GM21367 (cell line): Measurements from ENCODE around the gene SLC22A12.

Experiments used
- ATAC-seq: cut with Tn5 transposase; IDR thresholded peaks from one replicate; pipeline ENCODE4 v1.9.1; 2021; ENCODE audit not compliant: unreplicated experiment

The SLC22A12 gene

GRCh38 chr11:64620381-64620971, 29.5 kb downstream of the SLC22A12 start:
- no peak for ATAC-seq

GRCh38 chr11:64621283-64622019, 30.4 kb downstream of the SLC22A12 start:
- no peak for ATAC-seq

DNA sequence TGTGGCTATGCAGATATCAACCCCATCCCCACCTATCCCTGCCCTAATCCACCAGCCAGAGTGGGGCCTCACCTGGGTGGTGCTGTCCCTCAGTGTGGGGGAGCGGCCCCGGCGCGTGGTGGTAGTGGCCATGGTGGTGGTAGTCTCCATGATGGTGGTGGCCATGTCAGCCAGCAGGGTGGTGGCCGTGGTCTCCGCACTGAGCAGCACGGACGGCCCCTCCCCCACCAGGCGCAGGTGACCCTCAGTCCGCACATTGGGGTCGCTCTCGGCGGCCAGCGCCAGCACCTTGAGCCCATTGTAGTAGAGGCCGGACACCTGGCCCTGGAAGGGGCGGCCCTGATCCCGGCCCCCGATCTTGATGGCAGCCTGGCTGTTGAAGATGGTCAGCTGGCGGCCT, 31.7 kb downstream of the SLC22A12 start:
- no peak for ATAC-seq

- ATAC-seq: no peak
These were observed 34.0 kb downstream of the SLC22A12 start for GRCh38 chr11:64624883-64625481.

GRCh38 chr11:64626637-64627036, 35.6 kb downstream of the SLC22A12 start:
- ATAC-seq: no peak

- no peak for ATAC-seq
These were observed 36.4 kb downstream of the SLC22A12 start for GRCh38 chr11:64627371-64627770.

GRCh38 chr11:64628596-64628995, 37.6 kb downstream of the SLC22A12 start:
- no peak for ATAC-seq

DNA sequence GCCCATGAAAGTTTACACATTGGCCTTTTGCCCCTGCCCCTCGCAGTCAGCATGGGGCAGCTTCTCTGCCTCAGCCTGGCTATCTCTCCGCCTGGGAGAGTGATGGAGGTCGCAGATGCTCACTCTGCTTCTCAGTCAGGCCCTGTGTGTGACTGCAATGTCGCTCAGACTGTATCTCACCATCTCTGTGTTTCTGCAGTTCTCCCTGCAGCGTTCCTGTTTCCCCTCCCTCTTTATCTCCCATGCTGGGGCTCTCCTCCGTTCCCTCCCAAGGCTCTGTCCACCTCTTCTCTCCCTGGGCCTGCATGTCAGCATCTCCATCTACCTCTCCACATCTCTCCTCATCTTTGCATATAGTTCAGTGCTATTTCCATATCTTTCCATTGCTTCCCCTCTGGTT, 38.1 kb downstream of the SLC22A12 start:
- no peak for ATAC-seq

DNA sequence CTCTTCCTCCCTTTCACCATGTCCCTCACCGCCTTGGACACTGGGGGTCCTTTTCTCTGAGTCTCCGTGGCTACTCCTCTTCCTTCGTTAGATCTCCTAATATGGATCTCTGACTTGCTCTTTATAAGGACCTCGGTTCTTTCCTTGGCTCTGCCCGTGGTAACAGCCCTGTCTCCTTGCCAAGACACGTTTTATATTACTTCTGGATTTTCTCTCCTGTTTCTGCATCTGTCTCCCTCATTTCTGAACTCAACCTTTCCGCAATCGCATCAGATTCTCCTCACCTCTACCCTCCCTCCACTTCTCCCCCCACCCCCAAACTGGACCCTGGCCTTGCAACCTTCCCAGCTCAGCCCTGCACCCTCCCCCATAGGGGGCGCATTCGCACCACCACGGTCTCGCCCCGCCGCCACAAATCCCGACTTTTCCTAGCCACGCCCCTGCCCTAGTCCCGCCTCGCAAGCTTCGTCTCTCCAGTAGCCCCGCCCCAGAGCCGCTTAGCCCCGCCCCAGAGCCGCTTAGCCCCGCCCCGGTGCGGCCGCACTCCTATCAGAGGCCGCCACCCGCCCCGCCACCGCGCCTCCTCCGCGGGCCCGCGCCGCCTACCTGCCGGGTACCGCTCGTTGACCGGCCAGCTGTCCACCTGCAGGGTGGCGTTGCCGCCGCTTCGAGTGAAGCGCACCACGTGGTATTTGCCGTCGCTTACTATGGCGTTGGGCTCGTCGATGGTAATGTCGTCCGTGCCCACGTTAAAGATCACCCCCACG, 39.0 kb downstream of the SLC22A12 start:
- no peak for ATAC-seq

DNA sequence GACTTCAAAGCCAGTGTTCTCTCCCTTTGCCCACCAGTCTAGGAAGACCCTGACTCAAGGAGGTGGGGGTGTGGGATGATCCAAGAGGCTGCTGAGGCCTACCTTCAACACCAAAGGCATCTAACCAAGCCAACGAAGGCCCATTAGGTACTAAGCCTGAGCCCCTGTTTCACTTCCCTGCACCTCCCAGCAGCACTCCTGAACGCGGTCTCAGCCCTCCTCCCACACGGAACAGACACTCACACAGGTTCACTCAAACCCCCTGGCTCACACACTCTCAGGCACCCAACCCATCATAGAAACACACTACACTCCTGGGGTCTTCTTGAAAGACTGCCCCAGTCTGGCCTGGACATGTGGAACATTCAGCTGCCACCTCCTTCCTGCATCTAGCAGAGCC, 40.7 kb downstream of the SLC22A12 start:
- ATAC-seq: no peak

GRCh38 chr11:64632237-64632636, 41.2 kb downstream of the SLC22A12 start:
- ATAC-seq: no peak

DNA sequence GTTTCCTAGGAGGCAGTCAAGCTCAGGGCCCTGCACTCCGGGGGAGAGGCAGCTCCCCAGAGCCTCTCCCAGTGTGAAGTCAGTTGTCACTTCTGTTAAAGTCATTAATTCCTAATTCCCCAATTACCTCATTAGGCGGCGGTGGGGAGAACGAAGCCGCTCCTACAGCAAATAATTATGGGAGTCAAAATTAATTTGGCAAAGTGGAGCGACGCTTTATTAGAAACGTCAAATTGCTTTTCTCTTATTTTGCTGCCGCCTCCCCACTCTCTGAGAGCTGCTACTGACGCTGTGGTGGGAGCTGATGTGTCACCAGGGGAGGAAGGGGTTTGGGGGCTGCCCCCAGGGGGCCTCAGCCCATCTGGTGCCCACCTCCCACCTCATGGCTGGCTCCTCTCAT, 41.6 kb downstream of the SLC22A12 start:
- ATAC-seq: no peak

- no peak for ATAC-seq
These were observed 42.6 kb downstream of the SLC22A12 start for GRCh38 chr11:64633555-64634159.

DNA sequence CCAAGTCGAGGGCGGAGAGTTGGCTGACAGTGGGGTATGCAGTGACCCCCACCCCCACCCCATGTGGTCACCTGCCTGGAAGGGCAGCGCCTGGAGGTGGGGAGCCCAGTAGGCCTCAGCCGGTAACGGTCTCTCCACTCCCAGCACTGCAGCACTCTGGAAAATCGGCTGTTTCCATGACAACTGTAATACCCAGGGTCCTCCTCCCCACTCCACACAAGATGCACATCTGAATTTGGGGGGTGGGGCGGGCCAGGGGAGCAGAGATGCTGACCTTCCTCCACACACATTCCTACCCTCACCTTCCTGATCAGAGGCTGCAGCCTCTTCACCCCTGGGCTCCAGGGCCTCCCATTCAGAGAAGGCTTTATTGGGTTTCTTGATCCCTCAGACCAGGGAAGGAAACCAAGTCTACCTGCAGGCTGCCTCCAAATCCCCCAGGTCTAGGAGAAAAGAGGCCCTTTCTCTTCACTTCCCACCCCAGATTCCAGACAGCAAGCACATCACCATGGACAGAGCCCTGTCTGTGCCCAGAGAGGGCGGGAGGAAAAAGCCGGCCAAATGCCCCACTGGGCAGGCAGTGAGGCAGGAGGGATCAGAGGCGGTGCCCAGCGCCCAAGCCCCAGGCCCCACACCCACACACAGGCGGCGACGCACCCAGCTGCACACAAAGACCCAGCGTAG, 46.5 kb downstream of the SLC22A12 start:
- no peak for ATAC-seq

- ATAC-seq: no peak
These were observed 47.1 kb downstream of the SLC22A12 start for GRCh38 chr11:64638018-64638665.

DNA sequence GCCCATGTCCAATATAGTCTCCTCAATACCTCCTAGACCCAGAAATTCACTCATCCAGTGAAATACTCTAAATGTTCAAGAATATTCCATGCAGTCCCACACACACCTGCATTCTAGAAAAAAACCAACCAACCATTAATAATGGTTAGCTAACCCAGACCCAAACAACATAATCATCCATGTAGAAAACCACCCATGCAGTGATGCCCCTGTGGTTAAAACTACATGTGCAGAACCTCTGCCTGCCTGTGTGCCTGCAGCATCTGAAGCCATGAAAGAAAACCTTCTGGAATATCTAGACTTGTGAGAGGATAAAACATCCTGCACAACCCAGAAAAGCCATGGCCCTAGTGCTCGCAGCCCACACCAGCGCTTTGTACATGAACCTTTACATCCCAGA, 47.8 kb downstream of the SLC22A12 start:
- no peak for ATAC-seq

- no peak for ATAC-seq
These were observed 48.9 kb downstream of the SLC22A12 start for GRCh38 chr11:64639885-64640284.

DNA sequence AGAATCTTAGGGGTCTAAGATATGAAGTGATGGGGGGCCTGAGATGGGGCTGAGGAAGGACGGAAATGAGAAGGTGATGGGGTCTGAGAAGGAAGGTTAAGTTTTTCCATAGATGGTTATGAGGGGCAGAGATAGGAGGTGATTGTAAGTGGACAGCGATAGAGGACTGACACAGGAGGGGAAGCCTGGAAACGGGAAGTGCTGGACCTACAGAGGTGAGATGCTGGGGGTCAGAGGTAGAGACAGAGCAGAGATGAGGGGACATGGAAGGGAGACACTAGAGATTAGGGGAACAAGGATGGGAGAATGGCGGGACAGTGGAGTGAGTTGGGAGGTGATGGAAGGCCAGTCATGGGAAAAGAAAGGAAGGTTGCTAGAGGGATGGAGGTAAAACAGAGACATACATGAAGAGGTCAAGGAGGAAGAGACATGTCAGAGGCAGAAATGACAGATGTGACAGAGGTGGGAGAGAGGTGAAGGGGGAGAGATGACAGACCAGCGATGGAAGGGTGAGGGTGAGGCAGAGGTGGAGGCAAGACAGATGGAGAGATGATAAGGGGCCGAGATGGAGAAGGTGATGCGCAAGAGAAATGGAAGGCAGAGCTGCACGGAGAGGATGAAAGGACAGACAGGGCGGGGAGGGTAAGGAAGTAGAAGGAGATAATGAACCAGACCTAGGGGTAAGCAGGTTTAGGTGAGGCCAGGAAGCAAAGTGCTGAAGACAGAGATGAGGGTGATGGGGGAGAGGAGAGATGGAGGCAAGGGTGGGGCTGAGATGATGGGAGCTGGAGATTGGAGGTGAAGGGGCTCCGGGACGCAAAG, 50.8 kb downstream of the SLC22A12 start:
- no peak for ATAC-seq

- no peak for ATAC-seq
These were observed 51.4 kb downstream of the SLC22A12 start for GRCh38 chr11:64642418-64642735.

DNA sequence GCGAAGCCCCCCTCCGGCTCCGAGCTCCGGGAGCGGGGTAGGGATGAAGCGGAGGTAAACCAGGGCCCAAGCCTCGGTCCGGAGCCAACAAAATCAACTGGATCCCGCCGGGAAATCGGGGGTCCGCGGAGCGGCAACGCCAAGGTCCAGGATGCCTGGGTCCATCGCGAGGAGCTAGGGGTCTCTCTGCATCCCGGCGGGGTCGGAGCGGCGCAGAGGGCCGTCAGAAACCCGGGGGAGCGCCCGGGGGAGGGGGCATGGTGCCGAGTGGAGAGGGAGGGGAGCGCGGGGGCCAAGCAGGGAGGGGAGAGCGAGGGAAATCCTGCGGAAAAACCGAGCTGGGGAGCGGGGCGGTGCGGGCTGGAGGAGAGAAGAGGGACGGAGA, 51.8 kb downstream of the SLC22A12 start:
- ATAC-seq: no peak
